Cerebellar cortex (tissue), 1 donor: ENCODE data around the gene APBB3.

Source experiments
- DNase-seq: peaks from one replicate; pipeline ENCODE4 v3.0.0-alpha.2; 2015; ENCODE audit warnings: low spot score

Gene APBB3

DNA sequence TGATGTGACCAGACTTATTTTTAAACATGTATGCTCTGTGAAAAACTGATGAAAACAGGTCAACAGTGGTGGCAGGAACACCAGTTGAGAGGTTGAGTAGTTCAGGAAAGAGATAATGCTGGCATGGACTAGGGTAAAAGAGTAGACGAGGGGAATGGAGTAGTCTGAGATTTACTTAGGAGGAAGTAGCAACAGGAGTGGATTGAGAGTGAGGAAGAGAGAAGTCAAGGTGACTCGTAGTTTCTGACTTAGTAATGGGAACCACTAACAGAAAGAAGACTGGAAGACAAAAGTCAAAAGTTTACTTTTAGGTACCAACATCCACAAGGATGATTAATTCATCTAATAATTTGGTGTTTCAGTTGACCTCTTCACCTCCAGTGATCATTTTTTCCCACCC, 10.7 kb downstream of the APBB3 start:
- DNase-seq, result no peak

DNA sequence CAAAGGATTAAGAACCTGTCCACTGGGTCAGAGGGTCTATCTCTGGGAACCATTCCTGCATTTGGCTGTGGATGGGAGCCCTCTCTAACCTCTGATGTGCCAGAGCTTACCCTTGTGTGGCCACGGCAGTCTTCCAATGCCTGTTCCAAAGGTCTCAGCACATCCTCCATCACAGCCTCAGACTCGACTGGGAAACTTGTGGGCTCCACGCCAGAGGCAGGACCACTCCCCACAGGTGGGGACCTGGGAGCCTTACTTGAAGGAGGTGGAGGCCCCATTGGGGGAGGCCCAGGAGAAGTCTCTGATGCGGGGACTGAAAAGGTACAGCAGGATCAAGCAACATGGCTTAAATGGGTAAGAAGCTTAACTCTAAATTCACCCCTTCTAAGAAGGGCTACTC, 12.5 kb downstream of the APBB3 start:
- DNase-seq, result no peak

DNA sequence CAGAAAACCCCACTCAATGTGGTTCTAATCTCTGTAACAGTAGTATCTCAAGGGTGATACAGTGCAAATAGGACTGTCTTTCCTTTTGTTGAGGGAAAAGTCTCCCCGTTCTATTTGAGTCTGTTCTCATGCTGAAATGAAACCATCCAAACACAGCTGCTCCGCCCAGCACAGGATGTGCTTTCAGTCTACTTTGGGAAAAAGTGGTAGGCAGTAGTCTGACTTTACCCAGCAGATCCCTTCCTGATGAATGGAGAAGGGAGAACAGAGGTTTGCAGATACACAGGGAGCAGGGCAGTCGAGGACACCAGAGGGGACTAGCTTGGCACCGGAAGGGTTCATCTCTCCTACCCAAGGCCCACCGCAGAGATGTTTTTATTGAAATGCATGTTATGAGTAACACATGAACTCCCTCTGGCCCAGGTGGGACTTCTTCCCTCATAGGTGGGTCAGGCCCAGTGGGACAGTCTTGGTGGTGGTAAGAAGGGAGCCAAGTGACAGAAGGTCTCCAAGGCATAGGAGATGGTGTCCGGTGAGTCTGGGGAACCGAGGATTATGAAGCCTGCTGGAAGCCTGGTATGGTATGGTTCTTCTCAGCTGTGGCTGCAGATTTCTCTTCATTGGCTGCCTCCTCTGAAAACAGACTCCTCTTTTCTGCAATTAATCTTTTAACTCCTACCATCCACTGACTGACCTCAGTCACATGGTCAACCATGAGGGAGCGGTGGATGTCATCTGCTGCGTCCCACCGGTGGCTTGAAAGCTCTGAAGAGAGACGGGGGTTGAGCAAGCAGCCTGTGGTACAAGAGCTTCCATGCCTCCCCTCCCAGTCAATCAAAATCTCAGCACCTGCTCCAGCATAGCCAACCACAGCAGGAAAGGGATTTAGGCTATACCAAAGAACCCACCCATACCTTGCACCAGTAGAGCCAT, 14.0 kb downstream of the APBB3 start:
- DNase-seq, result no peak

DNA sequence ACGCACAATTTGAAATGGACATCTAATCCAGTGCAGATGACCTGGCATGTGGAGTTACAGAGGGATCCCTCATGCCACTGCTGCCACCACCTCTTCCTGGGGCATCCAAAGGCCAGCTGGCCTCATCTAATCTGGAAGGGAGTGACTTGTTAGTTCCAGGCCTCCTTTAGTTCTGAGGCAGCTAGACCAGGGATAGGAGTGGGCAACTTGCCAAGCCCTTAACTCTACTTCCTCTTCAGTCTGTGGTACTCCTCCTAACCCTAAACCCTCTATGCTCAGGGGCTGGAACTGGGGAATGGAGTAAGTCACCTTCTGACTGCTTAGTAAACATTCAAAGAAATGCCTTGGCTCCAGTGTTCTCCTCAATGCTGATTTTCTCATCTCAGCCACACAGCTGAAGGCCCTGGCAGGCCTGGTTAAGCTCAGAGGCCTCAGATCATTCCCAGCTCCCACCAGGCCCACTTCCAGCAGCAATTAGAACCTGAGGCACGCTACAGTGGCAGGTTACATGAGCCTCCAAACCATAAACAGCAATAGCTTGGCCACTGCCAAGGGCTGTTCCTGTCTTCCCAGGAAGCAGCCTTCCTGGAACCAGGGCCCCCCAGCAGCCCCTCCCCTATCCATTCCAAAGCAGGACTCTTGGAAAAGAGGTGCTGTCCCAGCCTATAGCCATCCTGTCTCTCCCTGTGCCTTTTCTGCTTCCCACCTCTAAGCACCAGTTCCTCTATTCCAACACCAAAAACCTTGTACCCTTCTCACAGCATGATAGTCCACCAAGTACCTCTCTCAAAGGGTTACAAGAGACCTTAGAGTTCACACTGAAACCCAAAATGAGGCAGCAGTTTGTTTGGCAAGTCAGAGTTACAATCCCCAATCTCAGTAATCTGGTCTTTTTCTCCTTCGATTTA, 14.9 kb downstream of the APBB3 start:
- DNase-seq, result no peak

DNA sequence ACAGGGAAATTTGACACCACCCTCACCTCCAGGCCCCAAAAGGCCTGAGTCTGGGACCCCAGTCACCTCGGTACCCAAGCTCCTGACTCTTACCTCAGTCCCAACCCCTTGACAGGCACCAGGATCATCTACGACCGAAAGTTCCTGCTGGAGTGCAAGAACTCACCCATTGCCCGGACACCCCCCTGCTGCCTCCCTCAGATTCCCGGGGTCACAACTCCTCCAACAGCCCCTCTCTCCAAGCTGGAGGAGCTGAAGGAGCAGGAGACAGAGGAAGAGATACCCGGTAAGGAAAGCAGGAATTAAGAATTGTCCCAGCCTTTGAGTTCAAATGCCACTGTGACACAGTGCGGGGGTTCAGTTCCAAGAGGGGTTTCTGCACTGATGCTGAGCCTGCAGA, 15.6 kb downstream of the APBB3 start:
- DNase-seq, result no peak

DNA sequence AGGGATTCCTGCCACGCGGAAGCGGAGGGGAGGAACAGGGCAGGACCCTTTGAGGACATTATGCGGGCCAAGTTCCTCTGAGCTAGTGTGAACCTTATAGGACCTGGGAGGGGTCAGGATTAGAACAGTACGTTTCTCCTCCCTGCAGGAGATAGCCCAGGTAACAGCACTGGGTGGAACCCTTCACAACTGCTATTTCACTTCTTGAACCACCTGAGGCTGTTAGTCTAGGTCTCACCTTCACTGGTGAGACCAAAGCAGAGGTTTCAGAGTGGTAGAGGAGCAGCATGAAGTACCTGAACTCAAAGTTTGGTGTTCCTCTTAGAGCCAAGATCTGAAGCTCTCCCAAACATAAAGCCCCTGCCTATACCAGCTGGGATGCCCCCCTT, 16.1 kb downstream of the APBB3 start:
- no peak for DNase-seq

DNA sequence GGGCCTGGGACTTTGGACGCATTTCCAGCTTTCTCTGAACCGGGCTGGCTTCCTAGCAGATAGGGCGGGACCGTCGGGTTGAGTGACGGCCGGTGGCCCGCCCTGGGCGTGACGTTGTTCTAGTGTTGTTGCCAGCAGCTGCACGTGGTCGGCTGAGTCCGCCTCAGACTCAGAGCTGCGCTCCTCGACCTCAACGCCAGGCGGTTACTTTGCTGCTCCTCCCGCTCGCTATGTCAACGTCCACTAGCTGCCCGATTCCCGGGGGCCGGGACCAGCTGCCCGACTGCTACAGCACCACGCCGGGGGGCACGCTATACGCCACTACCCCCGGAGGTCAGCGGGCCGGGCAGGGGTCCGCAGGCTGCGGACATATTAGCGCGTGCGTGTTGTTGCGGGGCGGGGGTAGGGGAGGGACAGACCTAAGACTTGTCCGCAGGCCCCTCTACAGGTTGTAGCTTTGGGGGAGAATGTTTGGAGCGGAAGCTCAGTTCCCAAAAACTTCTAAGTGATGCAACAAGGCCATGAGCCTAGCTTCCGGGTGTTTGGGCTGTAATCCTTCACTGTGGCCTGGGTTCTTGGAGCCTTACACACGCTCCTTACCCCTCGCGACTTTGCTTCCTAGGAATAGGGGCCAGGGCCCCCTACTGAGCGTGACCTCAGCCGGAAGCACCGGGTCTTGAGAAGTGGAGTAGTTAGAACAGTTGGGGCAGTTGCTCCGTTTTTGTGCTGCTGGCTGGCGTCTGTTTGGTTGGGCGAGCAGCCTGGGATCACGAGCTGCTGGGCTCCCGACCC, 16.7 kb downstream of the APBB3 start, which contains the start of gene EIF4EBP3:
Gene EIF4EBP3, plus strand, starts transcription at position 155 of the 792 bp plus-strand sequence. Its CDS starts 76 bp downstream, at position 231.
- DNase-seq, result peak; percentile 97

DNA sequence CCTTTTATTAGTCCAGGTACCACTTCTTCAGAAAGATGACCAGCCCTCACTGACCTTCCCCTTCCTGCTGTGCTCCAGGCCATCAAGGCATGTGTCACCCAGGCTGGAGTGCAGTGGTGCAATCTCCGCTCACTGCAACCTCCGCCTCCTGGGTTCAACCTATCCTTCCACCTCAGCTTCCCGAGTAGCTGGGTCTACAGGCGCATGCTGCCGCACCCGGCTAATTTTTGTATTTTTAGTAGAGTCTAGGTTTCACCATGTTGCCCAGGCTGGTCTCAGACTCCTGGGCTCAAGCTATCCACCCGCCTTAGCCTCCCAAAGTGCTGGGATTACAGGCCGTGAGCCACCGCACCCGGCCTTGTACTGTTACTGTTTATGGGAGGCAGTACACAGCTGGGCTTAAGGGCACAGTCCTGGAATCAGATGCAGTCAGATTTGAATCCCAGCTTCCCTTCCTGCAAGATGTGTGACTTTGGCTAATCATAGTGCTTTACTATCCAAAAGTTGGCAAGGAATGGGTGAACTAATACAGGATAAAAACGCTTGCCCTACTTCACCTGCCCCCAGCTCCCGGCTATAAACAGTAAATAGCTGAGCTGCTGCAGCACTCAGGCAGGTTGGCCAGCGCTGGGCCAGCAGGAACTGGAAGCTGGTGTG, 17.4 kb downstream of the APBB3 start:
- no peak for DNase-seq

DNA sequence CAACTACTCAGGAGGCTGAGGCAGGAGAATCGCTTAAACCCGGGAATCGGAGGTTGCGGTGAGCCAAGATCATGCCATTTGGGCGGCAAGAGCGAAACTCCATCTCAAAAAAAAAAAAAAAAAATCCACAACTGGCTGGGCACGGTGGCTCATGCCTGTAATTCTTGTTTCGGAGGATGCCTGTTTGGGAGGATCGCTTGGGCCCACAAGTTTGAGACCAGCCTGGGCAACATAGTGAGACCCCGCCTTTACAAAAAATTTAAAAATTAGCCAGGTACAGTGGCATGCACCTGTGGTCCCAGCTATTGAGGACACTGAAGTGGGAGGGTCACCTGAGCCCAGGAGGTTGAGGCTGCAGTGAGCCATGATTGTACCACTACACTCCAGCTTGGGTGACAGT, 18.8 kb downstream of the APBB3 start:
- DNase-seq, result no peak

DNA sequence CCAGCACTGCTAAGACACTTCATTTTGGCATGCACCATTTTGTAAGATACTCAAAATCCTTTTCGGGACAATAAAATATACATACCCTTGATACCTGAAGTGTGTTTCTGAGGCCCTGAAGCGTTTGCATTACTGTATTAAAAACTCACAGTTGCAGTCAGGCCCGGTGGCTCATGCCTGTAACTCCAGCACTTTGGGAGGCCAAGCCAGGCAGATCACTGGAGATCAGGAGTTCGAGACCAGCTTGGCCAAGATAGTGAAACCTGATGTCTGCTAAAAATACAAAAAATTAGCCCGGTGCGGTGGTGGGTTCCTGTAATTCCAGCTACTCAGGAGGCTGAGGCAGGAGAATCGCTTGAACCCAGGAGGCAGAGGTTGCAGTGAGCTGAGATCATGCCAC, 19.4 kb downstream of the APBB3 start:
- no peak for DNase-seq

DNA sequence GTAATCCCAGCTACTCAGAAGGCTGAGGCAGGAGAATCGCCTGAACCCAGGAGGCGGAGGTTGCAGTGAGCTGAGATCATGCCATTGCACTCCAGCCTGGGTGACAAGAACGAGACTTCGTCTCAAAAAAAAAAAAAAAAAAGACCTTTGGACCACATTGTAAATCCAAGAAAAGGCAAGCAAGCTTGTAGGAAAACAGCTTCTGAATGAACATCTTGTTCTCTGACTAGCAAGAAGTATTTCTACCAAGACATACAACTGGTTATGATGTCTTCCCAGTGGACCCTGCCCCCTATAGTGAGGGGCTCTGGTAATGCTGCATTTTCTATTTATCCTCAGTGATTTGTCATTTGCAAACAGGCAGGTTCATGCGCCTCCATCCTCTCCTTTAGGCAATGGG, 21.4 kb downstream of the APBB3 start:
- DNase-seq, result no peak

DNA sequence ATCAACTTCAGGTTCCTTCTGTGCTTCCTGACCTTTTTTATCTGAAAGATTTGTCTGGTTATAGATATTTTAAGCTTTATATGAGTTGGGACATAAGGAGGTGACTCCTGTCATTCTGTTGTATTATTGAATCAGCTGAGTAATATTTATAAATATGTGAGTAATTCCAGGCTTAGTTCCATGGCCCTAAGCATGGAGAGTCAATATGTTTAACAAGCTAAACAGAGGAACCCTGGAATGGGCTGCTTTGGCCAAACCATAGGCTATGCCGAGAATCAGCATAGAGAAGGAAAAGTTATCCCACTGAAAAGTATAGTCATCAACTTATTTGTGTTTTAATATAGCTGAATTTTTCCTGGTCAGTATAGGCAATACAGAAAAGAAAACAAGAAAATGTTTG, 24.2 kb downstream of the APBB3 start:
- no peak for DNase-seq

DNA sequence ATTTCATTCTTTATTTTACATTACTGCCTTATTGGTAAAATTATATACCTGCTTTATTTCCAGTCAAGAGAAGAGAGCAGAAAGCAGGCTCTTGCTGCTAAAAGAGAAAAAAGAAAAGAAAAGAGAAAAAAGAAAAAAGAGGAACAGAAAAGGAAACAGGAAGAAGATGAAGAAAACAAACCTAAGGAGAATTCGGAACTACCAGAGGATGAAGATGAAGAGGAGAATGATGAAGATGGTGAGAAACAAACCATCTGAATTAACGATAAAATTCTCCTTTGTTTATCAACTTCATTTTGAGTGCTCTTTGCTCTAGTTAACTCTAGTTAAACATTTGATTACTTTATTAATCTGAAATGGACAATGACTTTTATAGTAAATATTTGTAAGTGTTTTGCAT, 40.4 kb downstream of the APBB3 start:
- DNase-seq, result no peak

DNA sequence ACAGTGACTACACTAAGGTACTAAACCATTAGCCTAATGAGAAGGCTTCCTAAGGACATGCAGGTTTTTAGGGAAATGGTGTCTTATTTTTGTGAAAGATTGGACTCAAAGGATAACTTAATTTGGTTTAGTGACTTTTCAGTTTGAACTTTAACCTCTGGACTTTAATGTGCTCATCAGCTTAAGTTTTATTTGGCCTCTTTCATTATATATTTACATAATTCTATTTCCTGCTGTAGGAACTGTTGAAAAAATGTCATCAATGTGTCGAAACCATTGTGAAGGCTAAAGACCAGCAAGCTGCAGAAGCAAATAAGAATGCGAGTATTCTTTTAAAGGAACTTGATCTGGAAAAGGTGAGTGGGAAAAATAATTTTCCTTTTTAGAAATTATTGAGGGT, 51.3 kb downstream of the APBB3 start:
- DNase-seq, result no peak

DNA sequence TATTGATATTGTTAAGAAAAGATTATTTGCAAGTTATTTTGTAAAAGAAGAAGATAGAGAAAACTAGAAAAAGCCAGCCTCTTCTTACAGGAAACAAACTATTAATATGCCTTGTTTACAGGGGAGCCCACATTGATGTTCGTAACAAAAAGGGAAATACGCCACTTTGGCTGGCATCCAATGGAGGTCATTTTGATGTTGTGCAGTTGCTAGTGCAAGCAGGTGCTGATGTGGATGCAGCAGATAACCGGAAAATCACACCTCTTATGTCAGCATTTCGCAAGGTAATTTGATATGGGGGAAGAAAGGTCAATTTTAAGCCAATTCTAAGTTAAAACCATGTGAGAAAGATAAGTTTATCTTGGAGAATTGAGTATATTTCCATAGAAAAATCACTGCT, 54.5 kb downstream of the APBB3 start:
- no peak for DNase-seq
